KMS-11 (cell line): Measurements from ENCODE around the gene SCAMP5.

Source experiments
- H2AFZ ChIP-seq: fragments of 200-600 bp; sonication (generic); 2 replicates; pipeline ENCODE4 v1.6.1; 2016; ENCODE audit warnings: antibody characterized with exemption, mixed run types, low read depth
- H3K27ac ChIP-seq: fragments of 200-600 bp; sonication (generic); 2 replicates; pipeline ENCODE4 v1.6.1; 2016; ENCODE audit warnings: mild to moderate bottlenecking, mixed run types
- H3K27me3 ChIP-seq: fragments of 200-600 bp; sonication (generic); 2 replicates; pipeline ENCODE4 v1.6.1; 2017; ENCODE audit warnings: mild to moderate bottlenecking, low read depth, mixed run types, moderate library complexity; ENCODE audit not compliant: insufficient read depth
- H3K36me3 ChIP-seq: fragments of 200-600 bp; sonication (generic); 2 replicates; pipeline ENCODE4 v1.6.1; 2017; ENCODE audit warnings: mild to moderate bottlenecking, mixed run types; ENCODE audit not compliant: insufficient read depth
- H3K4me1 ChIP-seq: fragments of 200-600 bp; sonication (generic); 2 replicates; pipeline ENCODE4 v1.6.1; 2016; ENCODE audit warnings: mild to moderate bottlenecking, low read depth, mixed run types; ENCODE audit not compliant: poor library complexity, severe bottlenecking
- H3K4me2 ChIP-seq: fragments of 200-600 bp; sonication (generic); 2 replicates; pipeline ENCODE4 v1.7.0; 2016; ENCODE audit warnings: mild to moderate bottlenecking, mixed run types
- H3K4me3 ChIP-seq: fragments of 200-600 bp; sonication (generic); IDR thresholded peaks from 2 replicates; pipeline ENCODE4 v1.6.1; 2017; ENCODE audit warnings: low read depth, low read length, mixed read lengths; ENCODE audit not compliant: insufficient read depth
- H3K79me2 ChIP-seq: fragments of 200-600 bp; sonication (generic); 2 replicates; pipeline ENCODE4 v1.6.1; 2016; ENCODE audit warnings: low read depth, mixed run types; ENCODE audit not compliant: insufficient read depth
- H3K9ac ChIP-seq: fragments of 200-600 bp; sonication (generic); 2 replicates; pipeline ENCODE4 v1.6.1; 2016; ENCODE audit warnings: mild to moderate bottlenecking, mixed run types
- H4K20me1 ChIP-seq: fragments of 200-600 bp; sonication (generic); 2 replicates; pipeline ENCODE4 v1.6.1; 2016; ENCODE audit warnings: mild to moderate bottlenecking, mixed run types; ENCODE audit not compliant: insufficient read depth
- CTCF ChIP-seq: fragments of 200-600 bp; sonication (generic); conservative IDR thresholded peaks from 2 replicates; pipeline ENCODE4 v1.6.1; 2017; ENCODE audit warnings: low read depth, mild to moderate bottlenecking, antibody characterized with exemption, low read length, moderate library complexity, mixed read lengths

SCAMP5 gene

GRCh38 chr15:75053748-75054125, 58.4 kb downstream of the SCAMP5 start:
- no peak for TF ChIP-seq CTCF
- Histone ChIP-seq H3K27me3 (no peaks in the 10 kb centered on the region), H3K9ac (no peak overlapping the region), H3K36me3 (no peaks in the 10 kb centered on the region), H2AFZ (no peak overlapping the region), H3K79me2 (no peaks in the 10 kb centered on the region), H3K27ac (no peak overlapping the region), H3K4me3 (no peak overlapping the region), H3K4me1 (peaks cover 45% of the 10 kb centered on the region), H3K4me2 (peak overlapping the region; percentile 38), H4K20me1 (no peaks in the 10 kb centered on the region)

GRCh38 chr15:75054172-75054897, 59.0 kb downstream of the SCAMP5 start:
- no peak overlapping the region for H2AFZ ChIP-seq
- no peaks in the 10 kb centered on the region for H3K27me3 ChIP-seq
- H4K20me1 ChIP-seq, result no peaks in the 10 kb centered on the region
- peak overlapping the region; percentile 94 for H3K4me2 ChIP-seq
- H3K27ac ChIP-seq, result no peak overlapping the region
- no peak for TF ChIP-seq CTCF
- H3K4me3 ChIP-seq, result no peak overlapping the region
- H3K9ac ChIP-seq, result no peak overlapping the region
- H3K4me1 ChIP-seq, result peaks cover 45% of the 10 kb centered on the region
- H3K79me2 ChIP-seq, result no peaks in the 10 kb centered on the region
- H3K36me3 ChIP-seq, result no peaks in the 10 kb centered on the region

GRCh38 chr15:75056036-75056435, 60.7 kb downstream of the SCAMP5 start:
- Histone ChIP-seq H3K4me2 (no peak overlapping the region), H2AFZ (no peak overlapping the region), H4K20me1 (no peaks in the 10 kb centered on the region), H3K79me2 (no peaks in the 10 kb centered on the region), H3K36me3 (no peaks in the 10 kb centered on the region), H3K27me3 (no peaks in the 10 kb centered on the region), H3K4me3 (no peak overlapping the region), H3K9ac (no peak overlapping the region), H3K27ac (no peak overlapping the region), H3K4me1 (peaks cover 52% of the 10 kb centered on the region)
- TF ChIP-seq CTCF, result no peak

DNA sequence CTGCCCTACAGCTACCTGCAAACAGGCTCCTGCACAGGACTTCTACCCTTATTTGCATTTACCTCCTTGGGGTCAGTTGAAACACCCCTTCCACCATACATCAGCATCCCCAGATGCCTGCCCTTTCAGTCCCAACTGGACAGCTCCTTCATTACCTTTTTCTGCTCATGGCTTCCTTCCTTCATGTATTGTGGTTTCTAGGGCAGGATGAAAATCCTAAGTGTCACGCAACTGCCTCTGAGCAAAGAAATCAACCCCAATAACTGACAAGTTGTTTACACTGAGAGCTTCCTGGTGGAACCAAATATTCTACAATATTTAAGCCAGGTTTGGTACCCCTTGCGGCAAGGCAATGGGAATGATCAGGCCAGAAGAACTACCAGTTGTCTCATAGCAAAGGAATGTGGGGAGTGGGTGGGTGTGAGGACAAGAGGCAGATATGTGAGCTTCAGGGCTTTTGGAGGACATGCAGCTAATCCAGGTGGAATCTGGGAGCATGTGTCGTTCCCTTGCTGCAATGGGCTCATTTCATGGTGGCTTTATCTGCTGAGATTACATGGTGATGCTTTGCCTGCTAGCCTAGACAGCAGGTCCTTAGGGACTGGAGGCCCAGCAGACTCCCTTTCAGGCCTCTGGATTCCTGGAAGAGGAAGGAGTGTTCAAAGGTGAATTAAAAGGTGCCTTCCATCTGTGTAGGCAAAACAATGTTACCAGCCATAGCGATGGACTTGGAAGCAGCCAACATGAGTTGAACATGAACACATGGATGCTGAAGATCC, 63.0 kb downstream of the SCAMP5 start:
- H3K27ac ChIP-seq, result no peak overlapping the region
- H2AFZ ChIP-seq, result no peak overlapping the region
- no peak overlapping the region for H3K4me2 ChIP-seq
- no peaks in the 10 kb centered on the region for H3K27me3 ChIP-seq
- H3K4me1 ChIP-seq, result peaks cover 68% of the 10 kb centered on the region
- no peaks in the 10 kb centered on the region for H4K20me1 ChIP-seq
- TF ChIP-seq CTCF, result no peak
- H3K4me3 ChIP-seq, result no peak overlapping the region
- H3K9ac ChIP-seq, result no peak overlapping the region
- no peaks in the 10 kb centered on the region for H3K36me3 ChIP-seq
- H3K79me2 ChIP-seq, result no peaks in the 10 kb centered on the region
